ENCODE data around the gene ALDOB.

Gene ALDOB

GRCh38 chr9:101375546-101375945, 60.0 kb downstream of the ALDOB start:
- no peaks in the 10 kb centered on the region for H3K36me3 ChIP-seq (ENCODE audit: control insufficient read depth, insufficient read depth, low read length)
- DNase-seq (ENCODE audit: extremely low read depth, insufficient read length), result no peak
- no peaks in the 10 kb centered on the region for H3K27me3 ChIP-seq (replicated peaks; ENCODE audit: control insufficient read depth, insufficient read depth, low read length)
- TF ChIP-seq, protein P1, sequence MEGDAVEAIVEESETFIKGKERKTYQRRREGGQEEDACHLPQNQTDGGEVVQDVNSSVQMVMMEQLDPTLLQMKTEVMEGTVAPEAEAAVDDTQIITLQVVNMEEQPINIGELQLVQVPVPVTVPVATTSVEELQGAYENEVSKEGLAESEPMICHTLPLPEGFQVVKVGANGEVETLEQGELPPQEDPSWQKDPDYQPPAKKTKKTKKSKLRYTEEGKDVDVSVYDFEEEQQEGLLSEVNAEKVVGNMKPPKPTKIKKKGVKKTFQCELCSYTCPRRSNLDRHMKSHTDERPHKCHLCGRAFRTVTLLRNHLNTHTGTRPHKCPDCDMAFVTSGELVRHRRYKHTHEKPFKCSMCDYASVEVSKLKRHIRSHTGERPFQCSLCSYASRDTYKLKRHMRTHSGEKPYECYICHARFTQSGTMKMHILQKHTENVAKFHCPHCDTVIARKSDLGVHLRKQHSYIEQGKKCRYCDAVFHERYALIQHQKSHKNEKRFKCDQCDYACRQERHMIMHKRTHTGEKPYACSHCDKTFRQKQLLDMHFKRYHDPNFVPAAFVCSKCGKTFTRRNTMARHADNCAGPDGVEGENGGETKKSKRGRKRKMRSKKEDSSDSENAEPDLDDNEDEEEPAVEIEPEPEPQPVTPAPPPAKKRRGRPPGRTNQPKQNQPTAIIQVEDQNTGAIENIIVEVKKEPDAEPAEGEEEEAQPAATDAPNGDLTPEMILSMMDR (IDR thresholded peaks at IDR 0.05; ENCODE audit: insufficient read depth, low read length, poor library complexity, severe bottlenecking), result no peak
- no peak overlapping the region for H3K4me3 ChIP-seq (replicated peaks; ENCODE audit: low read depth, low read length)

GRCh38 chr9:101372327-101373118, 63.1 kb downstream of the ALDOB start:
- Histone ChIP-seq H3K27me3 (replicated peaks; ENCODE audit: control insufficient read depth, insufficient read depth, low read length) (no peaks in the 10 kb centered on the region), H3K4me3 (replicated peaks; ENCODE audit: low read depth, low read length) (no peak overlapping the region), H3K36me3 (ENCODE audit: control insufficient read depth, insufficient read depth, low read length) (no peaks in the 10 kb centered on the region)
- TF ChIP-seq, protein P1 (IDR thresholded peaks at IDR 0.05; ENCODE audit: insufficient read depth, low read length, poor library complexity, severe bottlenecking), result no peak
- DNase-seq (ENCODE audit: extremely low read depth, insufficient read length), result no peak

- no peaks in the 10 kb centered on the region for H3K36me3 ChIP-seq (ENCODE audit: control insufficient read depth, insufficient read depth, low read length)
- DNase-seq (ENCODE audit: extremely low read depth, insufficient read length), result no peak
- H3K27me3 ChIP-seq (replicated peaks; ENCODE audit: control insufficient read depth, insufficient read depth, low read length), result no peaks in the 10 kb centered on the region
- no peak overlapping the region for H3K4me3 ChIP-seq (replicated peaks; ENCODE audit: low read depth, low read length)
- TF ChIP-seq, protein P1 (IDR thresholded peaks at IDR 0.05; ENCODE audit: insufficient read depth, low read length, poor library complexity, severe bottlenecking), result no peak
These were observed 63.8 kb downstream of the ALDOB start for GRCh38 chr9:101371813-101372212.

All from GM06990 (cell line).